Parathyroid adenoma (tissue), 2 donors: ENCODE results near the gene CUTA.

Source experiments
- H2AFZ ChIP-seq: fragments of 300-600 bp; sonication (generic); one replicate; pipeline ENCODE4 v1.7.0; 2017; ENCODE audit warnings: antibody characterized with exemption, mild to moderate bottlenecking
- H3K27ac ChIP-seq: fragments of 300-600 bp; sonication (generic); one replicate; pipeline ENCODE4 v1.7.0; 2017
- H3K27me3 ChIP-seq: fragments of 300-600 bp; sonication (generic); one replicate; pipeline ENCODE4 v1.7.0; 2017; ENCODE audit warnings: low read length; ENCODE audit not compliant: control insufficient read depth, insufficient read depth
- H3K36me3 ChIP-seq: fragments of 300-600 bp; sonication (generic); one replicate; pipeline ENCODE4 v1.7.0; 2017; ENCODE audit warnings: low read length; ENCODE audit not compliant: control insufficient read depth, insufficient read depth
- H3K4me1 ChIP-seq: fragments of 300-600 bp; sonication (generic); one replicate; pipeline ENCODE4 v1.7.0; 2017; ENCODE audit warnings: control low read depth
- H3K4me2 ChIP-seq: fragments of 300-600 bp; sonication (generic); one replicate; pipeline ENCODE4 v1.7.0; 2017; ENCODE audit warnings: low read length
- H3K4me3 ChIP-seq: fragments of 300-600 bp; sonication (generic); one replicate; pipeline ENCODE4 v1.7.0; 2017; ENCODE audit warnings: low read depth, low read length
- H3K79me2 ChIP-seq: fragments of 300-600 bp; sonication (generic); one replicate; pipeline ENCODE4 v1.7.0; 2017; ENCODE audit warnings: control low read depth
- H3K9ac ChIP-seq: fragments of 300-600 bp; sonication (generic); one replicate; pipeline ENCODE4 v1.7.0; 2017; ENCODE audit warnings: mild to moderate bottlenecking
- H3K9me3 ChIP-seq: fragments of 300-600 bp; sonication (generic); one replicate; pipeline ENCODE4 v1.7.0; 2017; ENCODE audit warnings: low read length; ENCODE audit not compliant: control insufficient read depth
- CTCF ChIP-seq: fragments of 300-600 bp; sonication (generic); IDR thresholded peaks from one replicate; pipeline ENCODE4 v1.7.0; 2017; ENCODE audit warnings: antibody characterized with exemption, mild to moderate bottlenecking
- donor health status: primary hyperparathyroidism.

CUTA gene

GRCh38 chr6:33390767-33391277, 27.1 kb downstream of the CUTA start:
- Histone ChIP-seq H3K27ac (peak overlapping the region; percentile 94), H3K4me1 (peaks cover 12% of the 10 kb centered on the region), H2AFZ (peak overlapping the region; percentile 96), H3K27me3 (no peaks in the 10 kb centered on the region), H3K36me3 (no peaks in the 10 kb centered on the region), H3K4me3 (peak overlapping the region; percentile 52), H3K9me3 (no peaks in the 10 kb centered on the region), H3K9ac (no peak overlapping the region), H3K4me2 (peak overlapping the region; percentile 79), H3K79me2 (no peaks in the 10 kb centered on the region)
- no peak for TF ChIP-seq CTCF

GRCh38 chr6:33390173-33390572, 27.7 kb downstream of the CUTA start:
- Histone ChIP-seq H3K79me2 (no peaks in the 10 kb centered on the region), H3K4me1 (peaks cover 12% of the 10 kb centered on the region), H3K36me3 (no peaks in the 10 kb centered on the region), H2AFZ (peak overlapping the region; percentile 96), H3K4me2 (no peak overlapping the region), H3K9me3 (no peaks in the 10 kb centered on the region), H3K27ac (peak overlapping the region; percentile 94), H3K4me3 (no peak overlapping the region), H3K27me3 (no peaks in the 10 kb centered on the region), H3K9ac (no peak overlapping the region)
- TF ChIP-seq CTCF, result no peak

- Histone ChIP-seq H3K9ac (no peak overlapping the region), H3K4me3 (no peak overlapping the region), H3K4me1 (no peaks in the 10 kb centered on the region), H3K4me2 (no peak overlapping the region), H3K27me3 (no peaks in the 10 kb centered on the region), H3K27ac (no peak overlapping the region), H2AFZ (no peak overlapping the region), H3K36me3 (no peaks in the 10 kb centered on the region), H3K9me3 (no peaks in the 10 kb centered on the region), H3K79me2 (no peaks in the 10 kb centered on the region)
- peak; percentile 39 for TF ChIP-seq CTCF
Measured at GRCh38 chr6:33384581-33385020, 33.3 kb downstream of the CUTA start.

- H3K4me1 ChIP-seq, result no peaks in the 10 kb centered on the region
- H3K36me3 ChIP-seq, result no peaks in the 10 kb centered on the region
- TF ChIP-seq CTCF, result no peak
Measured at GRCh38 chr6:33383427-33384185, 34.3 kb downstream of the CUTA start.

More at GRCh38 chr6:33383427-33384185, 34.3 kb downstream of the CUTA start:
- no peaks in the 10 kb centered on the region for H3K27me3 ChIP-seq
- no peak overlapping the region for H2AFZ ChIP-seq
- no peak overlapping the region for H3K4me3 ChIP-seq
- H3K79me2 ChIP-seq, result no peaks in the 10 kb centered on the region
- no peak overlapping the region for H3K27ac ChIP-seq
- no peak overlapping the region for H3K9ac ChIP-seq
- H3K9me3 ChIP-seq, result no peaks in the 10 kb centered on the region
- no peak overlapping the region for H3K4me2 ChIP-seq
